Hematopoietic multipotent progenitor cell (in vitro differentiated cells): Measurements from ENCODE around the gene CAP2. TPM values are rescaled to one million over a fixed set of nuclear protein-coding genes. Genes with fewer than 3 reads are reported as not detected.
"Not testable (repeated sequence)": the region's sequence is repeated elsewhere in the genome, so short reads cannot be mapped to it uniquely, and the experiment has no call there.

Experiments
- DNase-seq, 3 donors: peaks; one replicate each; pipeline ENCODE4 v3.0.0-alpha.2; 2011 to 2015; ENCODE audit warnings: low read depth in 2 of 3, low spot score in 2 of 3
- total RNA-seq: library from RNA; depleted of rRNA; stranded (reverse); fragments of >200 nt; gene quantifications from one replicate; pipeline ENCODE4 v1.2.3, GENCODE V29; 2012

Gene CAP2
- total RNA-seq, 1 donor, result under 0.01 TPM

DNA sequence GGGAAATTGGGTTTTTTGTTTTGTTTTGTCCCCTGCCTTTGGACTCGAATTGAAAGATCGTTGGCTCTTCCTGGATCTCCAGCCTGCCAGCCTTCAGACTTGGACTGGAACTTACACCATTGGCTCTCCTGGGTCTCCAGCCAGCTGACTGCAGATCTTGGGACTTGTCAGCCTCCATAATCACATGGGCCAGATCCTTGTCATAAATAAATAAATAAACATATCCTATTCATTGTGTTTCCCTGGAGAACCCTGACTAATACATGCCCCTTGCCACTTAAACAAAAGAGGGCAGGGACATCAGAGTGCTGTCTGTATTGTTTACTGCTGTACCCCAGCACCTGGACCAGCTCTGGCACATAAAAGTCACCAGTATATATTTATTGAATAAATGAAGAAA, 101.5 kb downstream of the CAP2 start:
- no peak for DNase-seq

DNA sequence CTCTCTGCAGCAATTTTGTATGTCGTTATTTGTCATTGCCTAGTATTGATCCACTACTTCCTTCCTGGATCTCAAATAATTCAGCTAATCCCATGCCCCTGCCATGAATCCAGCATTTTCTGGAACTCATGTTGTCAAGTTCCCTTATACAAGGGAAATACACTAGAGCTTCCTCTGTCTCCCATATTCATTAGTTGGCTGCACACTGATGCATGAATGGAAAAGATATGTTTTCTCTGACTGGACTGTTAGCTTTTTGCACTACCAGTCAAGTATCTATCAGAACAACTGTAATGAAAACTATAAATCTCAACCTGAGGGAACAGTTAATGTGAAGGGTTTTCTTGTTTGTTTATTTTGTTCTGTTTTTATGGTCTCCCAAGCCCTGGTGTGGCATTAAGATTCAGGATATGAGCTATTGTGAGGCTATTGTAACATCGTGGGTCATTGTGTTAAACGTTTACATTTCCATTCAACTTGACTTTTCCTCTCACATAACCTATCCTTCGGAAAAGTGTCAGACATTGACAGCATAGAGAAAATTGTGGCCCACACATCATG, 104.2 kb downstream of the CAP2 start:
- DNase-seq, result no peak

DNA sequence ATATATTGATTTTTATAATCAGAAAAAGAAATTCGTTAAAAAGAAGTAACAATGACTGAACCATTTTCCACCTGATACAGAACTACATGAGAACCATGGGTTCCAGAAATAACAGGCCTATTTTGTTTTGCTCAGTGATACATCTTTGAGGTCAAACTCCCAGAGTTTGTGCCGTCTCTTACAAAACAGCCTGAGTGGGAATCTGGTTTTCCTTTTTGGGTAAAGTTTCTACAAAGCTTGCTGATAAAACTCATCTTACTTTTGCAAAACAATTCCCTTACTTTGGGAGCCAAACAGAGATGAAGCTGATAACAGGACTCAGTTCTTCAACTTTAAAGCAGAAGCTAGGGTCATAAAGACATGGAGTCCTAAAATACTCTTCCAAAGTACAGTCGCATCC, 108.0 kb downstream of the CAP2 start:
- DNase-seq, result no peak

DNA sequence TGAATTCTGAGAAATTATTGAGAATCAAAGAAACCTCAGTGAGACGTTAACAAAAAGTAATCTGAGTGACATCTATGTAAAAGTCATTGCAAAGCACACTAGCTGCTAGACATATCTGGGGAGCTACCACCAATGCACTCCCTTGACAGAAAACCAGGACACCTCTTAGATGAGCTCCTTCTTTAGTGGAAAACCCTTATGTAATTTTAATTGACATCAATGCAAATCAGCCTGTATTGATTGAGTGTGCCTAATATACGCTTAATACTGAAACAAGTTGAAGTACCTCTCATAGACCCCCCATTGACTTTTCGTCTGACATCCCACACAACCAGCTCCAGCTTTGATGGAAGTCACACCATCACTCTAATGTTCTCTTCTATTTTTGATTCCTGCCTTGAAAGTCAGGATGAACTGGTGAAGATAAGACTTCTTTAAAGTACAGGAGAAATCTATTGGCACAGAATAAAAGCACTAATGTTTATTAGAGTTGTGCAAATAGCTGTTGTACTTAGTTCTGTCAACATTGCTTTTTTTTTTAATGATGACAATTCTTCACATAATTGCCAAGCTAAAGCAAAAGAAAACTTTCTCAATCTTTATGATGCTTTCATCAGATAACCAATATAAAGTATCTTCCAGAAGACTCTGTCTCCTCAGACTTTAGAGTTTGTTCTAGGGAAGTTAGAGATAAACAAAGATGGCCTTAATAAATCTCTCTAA, 108.7 kb downstream of the CAP2 start:
- no peak for DNase-seq

DNA sequence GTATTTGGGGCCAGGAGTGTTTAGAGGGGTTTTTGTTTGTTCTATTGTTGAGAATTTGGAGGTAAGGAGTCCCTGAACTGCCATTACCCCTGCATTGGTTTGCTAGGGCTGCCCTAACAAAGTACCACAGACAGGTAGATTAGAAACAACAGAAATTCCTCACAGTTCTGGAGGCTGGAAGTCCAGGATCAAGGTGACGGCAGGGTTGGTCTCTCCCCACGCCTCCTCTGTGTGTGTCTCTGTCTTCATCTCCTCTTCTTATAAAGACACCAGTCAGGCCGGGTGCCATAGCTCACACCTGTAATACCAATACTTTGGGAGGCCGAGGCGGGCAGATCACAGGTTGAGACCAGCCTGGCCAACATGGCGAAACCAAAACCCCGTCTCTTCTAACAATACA, 109.7 kb downstream of the CAP2 start:
- no peak for DNase-seq

DNA sequence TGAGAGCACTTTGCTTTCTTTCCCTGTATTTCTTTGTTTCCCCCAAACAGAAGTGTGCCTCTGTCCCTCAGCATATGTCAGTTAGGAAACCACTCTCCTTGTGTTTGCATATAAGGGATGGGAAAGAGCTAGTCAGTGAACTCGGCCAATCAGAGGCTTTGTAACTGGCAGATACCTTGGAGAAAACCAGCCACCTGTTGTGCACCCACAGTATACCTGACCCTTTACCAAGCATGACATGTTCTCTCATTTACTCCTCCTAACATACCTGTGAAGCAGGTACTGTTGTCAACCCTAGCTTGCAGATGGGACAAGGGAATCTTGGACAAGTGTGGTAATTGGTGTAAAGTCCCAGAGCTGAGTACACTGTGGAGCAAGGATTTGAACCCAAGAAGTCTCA, 110.6 kb downstream of the CAP2 start:
- no peak for DNase-seq

DNA sequence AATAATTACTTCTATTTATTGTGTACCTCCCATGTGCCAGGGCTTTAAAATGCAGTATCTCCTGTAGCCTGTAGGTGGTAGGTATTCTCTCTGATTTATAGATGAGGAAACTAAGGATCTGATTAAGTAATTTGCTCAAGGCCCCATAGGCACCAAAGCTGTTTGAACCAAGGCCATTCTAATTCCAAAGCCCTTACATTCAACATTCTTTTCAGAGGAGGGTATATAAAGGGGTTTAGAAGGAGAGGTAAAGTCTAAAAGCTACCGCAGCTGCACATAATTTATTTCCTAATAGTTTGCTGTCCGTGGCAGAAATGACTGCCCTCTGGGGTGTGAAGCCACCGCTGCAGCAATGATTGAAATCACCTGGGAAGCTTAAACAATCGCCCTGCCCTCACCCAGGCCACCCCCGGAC, 111.7 kb downstream of the CAP2 start:
- no peak for DNase-seq

DNA sequence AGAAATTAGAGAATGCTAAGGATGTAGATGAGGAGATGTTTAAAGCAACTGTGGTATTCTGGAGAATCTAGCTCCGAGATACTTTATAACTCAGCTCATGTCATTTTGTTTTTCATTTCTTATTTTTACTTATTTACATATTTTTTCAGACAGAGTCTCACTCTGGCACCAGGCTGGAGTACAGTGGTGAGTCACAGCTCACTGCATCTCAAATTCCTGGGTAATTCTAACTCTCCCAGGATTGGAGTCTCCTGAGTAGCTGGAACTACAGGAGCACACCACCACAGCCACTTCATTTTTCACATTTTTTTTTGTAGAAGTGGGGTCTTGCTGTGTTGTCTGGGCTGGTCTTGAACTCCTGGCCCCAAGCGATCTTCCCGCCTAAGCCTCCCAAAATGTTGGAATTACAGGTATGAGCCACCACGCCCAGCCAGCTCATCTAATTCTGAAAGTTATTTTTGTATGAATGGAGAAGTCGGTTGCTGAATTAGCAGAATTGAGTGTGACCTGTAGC, 112.4 kb downstream of the CAP2 start:
- DNase-seq, result no peak

DNA sequence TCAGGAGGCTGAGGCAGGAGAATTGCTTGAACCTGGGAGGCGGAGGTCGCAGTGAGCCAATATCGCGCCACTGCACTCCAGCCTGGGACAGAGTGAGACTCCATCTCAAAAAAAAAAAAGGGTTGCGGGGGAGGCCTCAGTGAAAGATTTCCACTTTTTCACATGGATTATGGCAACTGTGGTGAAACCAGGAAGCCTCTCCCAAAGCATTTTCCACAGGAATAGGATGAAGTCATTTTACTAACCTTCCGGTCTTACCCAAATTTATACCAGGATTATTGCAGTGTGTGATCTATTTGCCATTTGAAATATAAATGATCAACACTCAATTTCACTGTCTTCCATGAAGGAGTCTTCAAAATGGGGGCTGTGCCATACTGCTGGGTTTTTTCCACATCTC, 113.1 kb downstream of the CAP2 start:
- DNase-seq, result no peak

DNA sequence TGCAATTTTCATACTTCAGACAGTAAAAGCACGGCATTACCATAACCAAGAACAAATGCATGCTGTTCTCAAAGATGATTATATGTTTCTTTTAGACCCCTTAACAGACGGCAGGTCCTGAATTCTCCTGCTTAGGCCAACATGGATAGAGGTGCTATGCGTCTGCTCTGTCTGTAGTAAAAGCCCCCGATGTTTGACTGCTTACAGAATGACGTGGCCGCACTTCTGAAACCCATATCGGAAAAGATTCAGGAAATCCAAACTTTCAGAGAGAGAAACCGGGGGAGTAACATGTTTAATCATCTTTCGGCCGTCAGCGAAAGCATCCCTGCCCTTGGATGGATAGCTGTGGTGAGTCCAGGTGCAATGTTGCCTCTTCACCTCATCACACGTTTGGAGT, 113.6 kb downstream of the CAP2 start:
- DNase-seq, result no peak

DNA sequence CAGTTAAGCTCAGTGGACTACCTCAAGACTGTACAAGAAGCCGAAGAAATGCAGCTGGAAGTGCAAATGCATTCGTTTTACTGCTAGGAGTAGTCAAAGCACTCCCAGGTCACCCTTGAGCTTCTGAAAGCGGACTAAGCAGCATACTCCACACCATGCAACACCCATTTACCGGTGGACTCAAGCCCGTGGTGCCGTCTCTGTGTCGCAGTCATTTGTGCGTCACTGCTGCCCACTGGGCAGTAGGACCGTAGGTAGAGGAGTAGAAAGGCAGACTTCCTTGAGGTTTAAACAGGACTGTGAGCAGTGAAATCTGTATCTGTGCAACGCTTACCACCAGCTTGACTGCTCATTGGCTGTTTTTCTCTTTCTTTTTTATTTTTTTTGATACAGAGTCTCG, 117.7 kb downstream of the CAP2 start:
- DNase-seq, result no peak

DNA sequence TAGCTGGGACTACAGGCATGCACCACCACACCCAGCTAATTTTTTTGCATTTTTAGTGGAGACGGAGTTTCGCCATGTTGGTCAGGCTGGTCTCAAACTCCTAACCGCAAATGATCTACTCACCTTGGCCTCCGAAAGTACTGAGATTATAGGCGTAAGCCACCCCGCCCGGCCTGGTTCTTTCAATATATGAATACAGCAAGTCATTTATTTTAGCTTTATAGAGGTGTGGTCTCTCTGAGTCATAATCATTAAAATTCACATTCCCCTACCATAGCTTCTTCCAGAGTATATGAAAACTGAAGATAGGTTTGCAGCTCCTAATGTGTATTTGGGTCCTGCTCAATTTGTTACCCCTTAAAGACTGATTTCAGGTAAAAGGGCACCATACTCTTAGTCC, 118.2 kb downstream of the CAP2 start:
- DNase-seq, result no peak

DNA sequence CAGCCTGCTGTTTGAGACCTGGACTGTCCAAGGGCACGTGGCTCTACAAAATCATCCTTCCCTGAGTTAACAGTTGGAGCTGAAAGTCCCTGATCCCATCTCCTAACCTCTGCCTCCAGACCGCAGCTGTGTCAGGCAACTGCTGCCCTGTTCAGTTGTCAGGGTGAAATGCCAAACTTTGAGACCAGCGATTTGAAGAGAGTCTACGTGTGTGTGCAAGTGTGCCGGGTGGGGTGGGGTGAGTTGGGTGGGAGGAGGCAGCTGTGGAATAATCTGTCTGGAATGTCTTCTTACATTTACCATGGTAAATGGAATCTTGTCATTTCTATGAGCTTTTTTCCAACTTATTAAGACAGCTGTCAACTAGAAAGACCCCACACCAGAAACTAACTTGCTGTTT, 125.7 kb downstream of the CAP2 start:
- no peak for DNase-seq

DNA sequence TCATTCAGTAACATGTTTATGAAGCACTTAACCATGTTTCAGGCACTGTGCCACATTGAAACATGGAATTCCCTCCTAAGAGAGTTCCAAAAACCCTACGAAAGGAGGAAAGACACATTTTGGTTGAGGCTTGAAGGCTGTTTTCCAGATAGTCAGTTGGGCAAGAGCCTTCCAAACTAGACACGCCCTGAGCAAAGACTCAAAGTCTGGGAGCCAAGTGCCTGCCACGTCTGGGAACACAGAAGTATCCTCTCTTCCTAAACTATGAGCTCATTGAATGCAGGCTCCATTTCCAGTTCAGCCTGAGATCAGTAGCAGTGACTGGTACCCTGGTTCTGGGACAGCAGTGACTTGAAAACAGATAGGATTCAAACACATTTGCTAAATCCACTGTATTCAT, 132.2 kb downstream of the CAP2 start:
- DNase-seq, result no peak

DNA sequence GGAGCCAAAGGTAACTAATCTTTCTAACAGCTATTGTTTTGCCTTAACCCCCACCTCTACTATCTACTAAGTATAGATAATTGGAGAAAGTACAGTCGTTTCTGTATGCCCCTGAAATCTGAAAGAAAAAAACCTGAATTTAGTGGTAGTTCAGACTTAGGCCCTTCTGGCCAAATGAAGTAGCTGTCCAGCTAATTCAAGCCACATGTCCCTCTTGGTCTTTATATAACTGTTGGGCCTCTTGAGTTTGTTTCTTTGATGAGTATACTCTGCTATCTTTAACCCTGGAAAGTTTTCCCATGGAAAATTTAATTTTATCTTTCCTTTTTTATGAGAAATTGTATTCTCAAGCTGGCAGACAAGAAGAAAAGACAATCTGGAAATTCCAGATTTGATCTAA, 133.7 kb downstream of the CAP2 start:
- DNase-seq, result no peak

DNA sequence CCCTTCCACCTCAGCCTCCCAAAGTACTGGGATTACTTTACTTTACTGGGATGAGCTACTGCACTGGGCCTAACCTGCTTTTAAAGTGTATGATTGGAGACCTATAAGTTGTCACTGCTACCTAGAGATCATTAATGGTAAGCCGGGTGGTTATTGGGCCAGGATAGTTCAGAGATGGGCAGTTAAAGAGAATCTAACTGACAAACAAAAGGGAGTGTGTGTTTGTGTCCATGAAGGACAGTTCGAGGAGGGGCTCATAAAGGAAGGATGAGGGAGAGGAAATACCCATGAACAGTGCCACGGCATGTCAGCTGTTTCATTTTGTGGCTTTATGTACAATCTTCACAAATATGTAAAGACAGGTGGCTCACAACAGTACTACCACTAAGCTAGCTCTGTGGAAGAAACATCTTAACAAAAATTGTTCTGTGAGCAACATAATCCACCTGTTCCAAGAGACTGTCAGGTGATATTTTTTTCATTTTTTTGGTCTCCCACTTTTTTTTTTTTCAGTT, 137.0 kb downstream of the CAP2 start:
- DNase-seq, result no peak

DNA sequence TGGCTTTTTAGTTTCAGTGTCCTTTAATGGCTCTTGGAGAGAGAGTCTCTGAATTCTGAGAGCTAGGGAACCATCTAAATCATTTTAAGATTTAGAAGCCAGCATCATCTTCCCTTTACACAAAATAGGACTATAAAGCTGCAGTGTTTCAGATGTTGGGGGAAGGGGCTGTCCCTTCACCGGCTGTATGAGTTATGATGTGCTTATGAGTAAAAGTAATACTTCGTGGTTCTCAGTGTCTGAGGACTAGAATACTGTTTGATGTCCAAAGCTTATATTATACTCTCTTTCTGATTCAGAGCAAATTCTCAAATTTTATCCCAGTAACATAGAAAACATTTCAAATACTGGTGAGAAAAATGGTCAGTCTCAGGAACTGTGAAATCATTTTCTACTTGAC, 143.2 kb downstream of the CAP2 start:
- DNase-seq, result no peak

DNA sequence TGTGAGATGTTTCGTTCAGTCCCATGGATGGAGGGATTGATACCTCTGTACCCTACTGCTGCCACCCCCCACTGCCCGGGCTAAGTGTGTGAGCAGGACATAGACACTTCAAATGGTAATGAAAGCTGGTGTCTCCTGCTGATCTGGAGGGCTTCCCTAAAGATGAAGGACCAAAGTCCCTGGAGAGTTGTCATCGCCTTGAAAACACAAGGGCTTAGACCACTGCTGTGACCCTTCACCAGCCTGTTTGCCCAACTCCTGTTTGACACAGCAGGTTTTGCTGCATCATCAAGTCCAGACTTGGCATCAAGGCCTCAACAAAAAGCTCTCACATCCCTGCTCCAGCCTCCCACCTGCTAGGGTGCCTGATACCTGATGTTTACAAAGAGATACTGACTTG, 148.8 kb downstream of the CAP2 start:
- no peak for DNase-seq

DNA sequence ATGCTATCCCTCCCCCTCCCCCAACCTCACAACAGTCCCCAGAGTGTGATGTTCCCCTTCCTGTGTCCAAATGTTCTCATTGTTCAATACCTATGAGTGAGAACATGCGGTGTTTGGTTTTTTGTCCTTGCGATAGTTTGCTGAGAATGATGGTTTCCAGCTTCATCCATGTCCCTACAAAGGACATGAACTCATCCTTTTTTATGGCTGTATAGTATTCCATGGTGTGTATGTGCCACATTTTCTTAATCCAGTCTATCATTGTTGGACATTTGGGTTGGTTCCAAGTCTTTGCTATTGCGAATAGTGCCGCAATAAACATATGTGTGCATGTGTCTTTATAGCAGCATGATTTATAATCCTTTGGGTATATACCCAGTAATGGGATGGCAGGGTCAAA, 152.3 kb downstream of the CAP2 start:
- not testable (repeated sequence) for DNase-seq

DNA sequence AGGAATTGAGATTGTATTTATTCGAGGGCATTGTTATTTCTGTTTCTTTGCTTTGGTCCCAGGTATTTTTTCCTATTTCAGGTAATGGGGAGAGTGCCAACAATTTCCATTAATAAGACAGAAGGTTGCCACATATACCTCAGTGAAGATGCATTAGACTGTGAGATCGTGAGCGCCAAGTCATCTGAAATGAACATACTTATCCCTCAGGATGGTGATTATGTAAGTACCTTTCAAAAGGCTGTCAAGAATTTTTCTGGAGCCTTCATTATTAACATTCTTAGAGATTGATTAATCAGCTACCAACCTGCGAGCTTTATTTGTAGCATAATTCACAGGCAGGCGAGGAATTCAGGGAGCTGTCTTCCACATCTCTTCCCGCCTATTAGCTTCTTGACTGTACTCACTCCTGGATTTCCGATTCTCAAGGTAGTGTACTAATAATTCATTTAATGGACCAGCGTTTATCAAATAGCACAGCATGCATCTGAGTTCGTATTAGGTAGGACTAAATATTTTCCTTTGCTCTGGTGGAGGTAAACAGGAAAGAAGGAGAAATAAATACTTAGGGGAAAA, 158.1 kb downstream of the CAP2 start:
- no peak for DNase-seq

DNA sequence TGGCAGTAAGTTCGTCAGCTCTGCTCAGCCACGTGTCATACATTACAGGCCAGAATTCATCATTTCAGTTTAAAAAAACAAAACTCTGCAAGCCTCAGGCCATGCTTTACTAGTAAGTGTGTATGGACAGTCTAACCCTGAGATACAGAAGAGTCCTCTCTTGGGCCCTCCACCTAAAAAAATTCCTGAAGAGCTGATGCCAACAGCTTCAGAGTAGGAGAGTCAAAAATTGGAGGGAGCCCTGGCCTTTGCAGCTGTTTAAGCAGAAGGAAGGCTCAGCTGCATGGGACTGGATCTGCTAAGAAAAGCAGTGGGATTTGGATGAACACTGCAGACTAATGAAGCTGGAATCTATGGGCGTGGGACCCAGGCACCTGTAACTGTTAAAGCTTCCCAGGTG, 159.5 kb downstream of the CAP2 start:
- DNase-seq, result no peak

DNA sequence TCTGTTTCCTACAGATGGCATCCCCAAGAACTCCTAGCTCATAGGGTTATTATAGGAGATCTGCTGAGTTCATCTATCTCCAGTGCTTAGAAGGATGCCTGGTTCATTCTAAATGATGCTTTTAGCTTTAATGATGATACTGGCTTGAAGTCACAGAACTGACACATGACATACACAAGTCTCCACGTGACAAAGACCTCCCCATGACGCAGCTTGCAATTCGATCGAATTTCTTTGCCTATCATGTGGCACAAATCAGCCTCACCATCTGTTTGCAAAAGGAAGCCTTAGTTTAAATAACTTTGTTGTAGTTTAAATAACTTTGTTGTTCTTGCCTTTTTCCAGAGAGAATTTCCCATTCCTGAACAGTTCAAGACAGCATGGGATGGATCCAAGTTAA, 162.6 kb downstream of the CAP2 start:
- DNase-seq, result no peak
